HEK293 (cell line): ENCODE results near the gene URM1.
A peak's percentile ranks its signal among the peaks of the same experiment; 100 is the strongest.

Experiments used
- CTCF ChIA-PET: fragments of 350-600 bp; formaldehyde crosslinking; extraction: SDS; loops from one replicate; lab custom pipeline; 2021; ENCODE audit warnings: antibody characterized with exemption; lab: Yijun Ruan, JAX
- POLR2A ChIA-PET: fragments of 300-600 bp; formaldehyde crosslinking; extraction: SDS; loops from one replicate; lab custom pipeline; 2020; ENCODE audit warnings: antibody characterized with exemption, inconsistent platforms; lab: Yijun Ruan, JAX
- H3K27ac ChIP-seq: fragments of 200-500 bp; sonication (Bioruptor generic); 2 replicates; pipeline ENCODE4 v1.5.1; 2014; ENCODE audit warnings: low read depth, low read length, control low read depth, inconsistent platforms; ENCODE audit errors: extremely low read depth
- H3K36me3 ChIP-seq, 2 experiments: fragments of 200-500 bp in 1 of 2; sonication (Bioruptor generic) in 1 of 2; 1 replicate in 1 of 2; 2 replicates in 1 of 2; pipeline ENCODE4 v1.5.1; 2014 to 2017; ENCODE audit warnings: inconsistent platforms in 2 of 2, low read length in 2 of 2; ENCODE audit not compliant: control insufficient read depth in 2 of 2, insufficient read depth in 1 of 2
- H3K4me1 ChIP-seq: fragments of 200-500 bp; sonication (Bioruptor generic); 2 replicates; pipeline ENCODE4 v1.5.1; 2014; ENCODE audit warnings: mild to moderate bottlenecking, low read length, inconsistent platforms; ENCODE audit not compliant: control insufficient read depth, insufficient read depth
- H3K4me3 ChIP-seq: 2 replicates; pipeline ENCODE4 v1.5.1; 2011; ENCODE audit warnings: low read depth, mild to moderate bottlenecking, control low read depth, low read length, moderate library complexity
- H3K9me3 ChIP-seq: fragments of 200-500 bp; sonication (Bioruptor generic); 2 replicates; pipeline ENCODE4 v1.5.1; 2014; ENCODE audit warnings: low read depth, low read length, inconsistent platforms; ENCODE audit not compliant: control insufficient read depth, insufficient read depth
- GLI2 ChIP-seq: fragments of 450-650 bp; formaldehyde crosslinking; IDR thresholded peaks from 2 replicates; pipeline ENCODE4; 2017; ENCODE audit warnings: missing biosample characterization, missing genetic modification characterization, low read depth, borderline replicate concordance
- HOXD13 ChIP-seq: sonication (generic); formaldehyde crosslinking; IDR thresholded peaks from 2 replicates; pipeline ENCODE4 v1.8.0; 2022; ENCODE audit warnings: missing genetic modification reagents, borderline replicate concordance
- MEIS1 ChIP-seq: sonication (generic); formaldehyde crosslinking; IDR thresholded peaks from 2 replicates; pipeline ENCODE4 v1.8.1; 2022; ENCODE audit warnings: missing genetic modification reagents, mild to moderate bottlenecking, borderline replicate concordance
- PRDM1 ChIP-seq: fragments of 450-650 bp; formaldehyde crosslinking; IDR thresholded peaks from 2 replicates; pipeline ENCODE4; 2016; ENCODE audit warnings: missing biosample characterization, missing genetic modification characterization
- SETDB1 ChIP-seq: IDR thresholded peaks from one replicate; pipeline ENCODE4 v1.6.1; 2017; ENCODE audit warnings: mild to moderate bottlenecking, low read length, moderate library complexity, mixed read lengths; ENCODE audit not compliant: insufficient read length
- YY2 ChIP-seq: fragments of 450-650 bp; formaldehyde crosslinking; IDR thresholded peaks from 2 replicates; pipeline ENCODE4 v1.5.1; 2016; ENCODE audit warnings: missing biosample characterization, missing genetic modification characterization
- ZFP69B ChIP-seq: fragments of 450-650 bp; formaldehyde crosslinking; IDR thresholded peaks from 2 replicates; pipeline ENCODE4 v1.5.1; 2016; ENCODE audit warnings: missing biosample characterization, missing genetic modification characterization
- ZNF202 ChIP-seq: fragments of 450-650 bp; formaldehyde crosslinking; IDR thresholded peaks from 2 replicates; pipeline ENCODE4 v1.5.1; 2016; ENCODE audit warnings: missing biosample characterization, missing genetic modification characterization, borderline replicate concordance
- ZNF211 ChIP-seq: fragments of 450-650 bp; formaldehyde crosslinking; IDR thresholded peaks from 2 replicates; pipeline ENCODE4 v1.5.1; 2016; ENCODE audit warnings: low read depth, missing biosample characterization, missing genetic modification characterization
- ZNF221 ChIP-seq: fragments of 450-650 bp; formaldehyde crosslinking; IDR thresholded peaks from 2 replicates; pipeline ENCODE4 v1.5.1; 2017; ENCODE audit warnings: missing biosample characterization, missing genetic modification characterization, borderline replicate concordance
- ZNF341 ChIP-seq: fragments of 450-650 bp; formaldehyde crosslinking; IDR thresholded peaks from 2 replicates; pipeline ENCODE4; 2016; ENCODE audit warnings: low read depth, missing biosample characterization, missing genetic modification characterization
- ZNF48 ChIP-seq: fragments of 450-650 bp; formaldehyde crosslinking; IDR thresholded peaks from 2 replicates; pipeline ENCODE4 v1.5.1; 2016; ENCODE audit warnings: missing biosample characterization, missing genetic modification characterization
- ZNF600 ChIP-seq: fragments of 450-650 bp; formaldehyde crosslinking; IDR thresholded peaks from 2 replicates; pipeline ENCODE4 v1.5.1; 2016; ENCODE audit warnings: missing biosample characterization, missing genetic modification characterization
- ZNF621 ChIP-seq: fragments of 450-650 bp; formaldehyde crosslinking; IDR thresholded peaks from 2 replicates; pipeline ENCODE4 v1.5.1; 2017; ENCODE audit warnings: missing biosample characterization, missing genetic modification characterization
- ZNF776 ChIP-seq: fragments of 450-650 bp; formaldehyde crosslinking; IDR thresholded peaks from 2 replicates; pipeline ENCODE4 v1.5.0; 2017; ENCODE audit warnings: missing biosample characterization, missing genetic modification characterization, borderline replicate concordance
- ZSCAN30 ChIP-seq: fragments of 450-650 bp; IDR thresholded peaks from 2 replicates; pipeline ENCODE4 v1.5.1; 2018; ENCODE audit warnings: missing biosample characterization, mild to moderate bottlenecking, missing genetic modification characterization, moderate library complexity
- TF ChIP-seq, protein P1 (sequence below): fragments of 450-650 bp; formaldehyde crosslinking; IDR thresholded peaks from 2 replicates; pipeline ENCODE4 v1.5.1; 2017; ENCODE audit warnings: missing biosample characterization, missing genetic modification characterization
- TF ChIP-seq, protein P2 (sequence below): fragments of 450-650 bp; formaldehyde crosslinking; IDR thresholded peaks from 2 replicates; pipeline ENCODE4; 2016; ENCODE audit warnings: missing biosample characterization, missing genetic modification characterization
- TF ChIP-seq, protein P3 (sequence below): fragments of 450-650 bp; formaldehyde crosslinking; IDR thresholded peaks from 2 replicates; pipeline ENCODE4 v1.5.1; 2016; ENCODE audit warnings: missing biosample characterization, missing genetic modification characterization
- TF ChIP-seq, protein P4 (sequence below): fragments of 450-650 bp; IDR thresholded peaks from 2 replicates; pipeline ENCODE4 v1.5.1; 2018; ENCODE audit warnings: missing biosample characterization, missing genetic modification characterization

The URM1 gene

DNA sequence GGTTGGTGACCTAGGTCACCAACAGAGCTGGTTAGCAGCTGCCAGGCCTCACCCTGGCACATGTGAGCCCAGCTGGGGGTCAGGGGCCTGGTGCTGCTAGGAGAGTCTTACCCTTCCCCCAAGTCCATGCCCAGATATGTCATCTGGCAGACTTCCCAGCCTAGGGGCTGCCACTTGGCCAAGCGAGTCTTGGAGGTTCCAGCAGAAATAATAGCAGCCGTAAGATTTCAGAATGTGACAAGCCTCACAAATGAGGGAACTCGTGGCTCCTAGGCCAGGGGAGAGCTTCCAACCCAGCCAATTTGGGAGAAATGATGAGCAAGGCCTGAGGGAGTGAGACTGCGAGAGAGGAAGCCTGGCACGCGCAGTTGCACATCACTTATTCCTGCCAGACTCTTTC lies 11.1 kb downstream of the URM1 start (continued):
- TF ChIP-seq YY2 (tag by site-specific recombination) = no peak
- TF ChIP-seq, protein P1, sequence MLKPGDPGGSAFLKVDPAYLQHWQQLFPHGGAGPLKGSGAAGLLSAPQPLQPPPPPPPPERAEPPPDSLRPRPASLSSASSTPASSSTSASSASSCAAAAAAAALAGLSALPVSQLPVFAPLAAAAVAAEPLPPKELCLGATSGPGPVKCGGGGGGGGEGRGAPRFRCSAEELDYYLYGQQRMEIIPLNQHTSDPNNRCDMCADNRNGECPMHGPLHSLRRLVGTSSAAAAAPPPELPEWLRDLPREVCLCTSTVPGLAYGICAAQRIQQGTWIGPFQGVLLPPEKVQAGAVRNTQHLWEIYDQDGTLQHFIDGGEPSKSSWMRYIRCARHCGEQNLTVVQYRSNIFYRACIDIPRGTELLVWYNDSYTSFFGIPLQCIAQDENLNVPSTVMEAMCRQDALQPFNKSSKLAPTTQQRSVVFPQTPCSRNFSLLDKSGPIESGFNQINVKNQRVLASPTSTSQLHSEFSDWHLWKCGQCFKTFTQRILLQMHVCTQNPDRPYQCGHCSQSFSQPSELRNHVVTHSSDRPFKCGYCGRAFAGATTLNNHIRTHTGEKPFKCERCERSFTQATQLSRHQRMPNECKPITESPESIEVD (tag by site-specific recombination) = no peak

DNA sequence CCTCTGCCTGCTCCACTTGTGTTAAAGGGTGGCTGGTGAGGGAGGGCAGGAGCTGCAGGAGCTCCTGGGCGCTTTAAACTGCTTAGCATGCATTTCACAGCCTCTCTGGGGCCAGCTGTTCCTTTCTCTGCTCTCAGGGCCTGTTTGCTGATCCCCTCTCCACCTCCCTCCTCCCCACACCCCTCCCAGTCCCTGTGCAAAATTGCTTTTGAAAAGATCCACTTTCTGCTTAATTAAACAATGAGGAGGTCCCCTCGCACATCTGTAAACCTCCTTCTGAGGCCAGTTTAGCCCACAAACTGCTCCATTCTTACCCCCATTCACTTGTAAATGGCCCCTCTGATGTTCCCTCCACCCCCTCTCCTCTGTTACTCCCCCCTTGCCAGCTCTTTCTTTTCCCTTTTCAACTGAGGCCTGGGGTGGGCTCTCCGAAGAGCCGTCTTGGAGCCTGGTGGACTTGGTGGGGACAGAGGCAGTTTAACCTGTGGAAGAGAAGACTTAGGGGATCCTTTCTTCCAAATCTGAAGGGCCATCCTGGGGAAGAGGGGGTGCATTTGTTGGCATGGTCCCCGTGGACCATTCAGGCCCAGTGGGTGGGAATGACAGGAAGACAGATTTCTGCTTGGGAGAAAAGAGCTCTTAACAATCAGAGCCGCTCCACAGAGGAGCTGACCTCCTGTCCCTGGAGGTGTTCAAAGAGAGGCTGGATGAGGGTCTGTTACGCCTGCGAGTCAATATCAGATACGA lies 12.0 kb downstream of the URM1 start:
- CTCF ChIA-PET = interaction anchor here (1.0 to 2.2 kb wide), 3 partner anchors 21 to 37 kb away, joined by 3 to 10 read pairs (median 3); no protein-coding TSS in a partner anchor
- no peaks in the 10 kb centered on the region for H3K4me1 ChIP-seq

DNA sequence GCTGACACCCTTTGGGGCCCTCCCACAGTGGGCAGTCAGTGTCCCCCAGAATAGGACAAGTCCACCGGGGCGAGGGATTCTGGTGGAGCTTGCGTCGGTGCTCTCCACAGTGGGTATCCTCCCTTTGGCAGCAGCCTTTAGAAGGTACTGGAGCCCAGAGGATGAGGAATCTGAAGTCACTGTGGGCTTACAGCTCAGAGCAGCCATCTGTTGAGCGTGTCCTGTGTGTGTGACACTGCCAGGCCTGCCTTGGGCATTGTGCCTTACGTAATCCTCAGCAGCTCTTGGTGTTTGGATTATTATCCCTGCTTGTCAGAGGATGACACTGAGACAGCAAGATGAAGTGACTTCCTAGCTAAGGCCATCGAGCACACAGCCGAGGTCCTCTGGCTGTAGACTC lies 12.6 kb downstream of the URM1 start:
- Histone ChIP-seq H3K9me3 (no peaks in the 10 kb centered on the region), H3K4me1 (no peaks in the 10 kb centered on the region), H3K27ac (no peak overlapping the region), H3K36me3 (peaks cover 0 to 66% of the 10 kb centered on the region in 2 experiments; a peak in 2 of 3 replicates), H3K4me3 (no peak overlapping the region)
- CTCF ChIA-PET = interaction anchor here (1.1 to 2.2 kb wide), 3 partner anchors 23 to 36 kb away, joined by 3 to 10 read pairs (median 9); no protein-coding TSS in a partner anchor
- TF ChIP-seq SETDB1 = no peak
- TF ChIP-seq HOXD13 (CRISPR knock-in tag) = no peak
- no peak for TF ChIP-seq ZNF776 (tag by site-specific recombination)
- no peak for TF ChIP-seq PRDM1 (tag by site-specific recombination)
- TF ChIP-seq ZNF211 (tag by site-specific recombination) = no peak
- no peak for TF ChIP-seq ZFP69B
- TF ChIP-seq ZNF48 (tag by site-specific recombination) = no peak
- TF ChIP-seq ZNF221 (tag by site-specific recombination) = no peak
- no peak for TF ChIP-seq ZNF621 (tag by site-specific recombination)
- TF ChIP-seq, protein P2, sequence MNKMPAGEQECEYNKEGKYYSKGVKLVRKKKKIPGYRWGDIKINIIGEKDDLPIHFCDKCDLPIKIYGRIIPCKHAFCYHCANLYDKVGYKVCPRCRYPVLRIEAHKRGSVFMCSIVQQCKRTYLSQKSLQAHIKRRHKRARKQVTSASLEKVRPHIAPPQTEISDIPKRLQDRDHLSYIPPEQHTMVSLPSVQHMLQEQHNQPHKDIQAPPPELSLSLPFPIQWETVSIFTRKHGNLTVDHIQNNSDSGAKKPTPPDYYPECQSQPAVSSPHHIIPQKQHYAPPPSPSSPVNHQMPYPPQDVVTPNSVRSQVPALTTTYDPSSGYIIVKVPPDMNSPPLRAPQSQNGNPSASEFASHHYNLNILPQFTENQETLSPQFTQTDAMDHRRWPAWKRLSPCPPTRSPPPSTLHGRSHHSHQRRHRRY (tag by site-specific recombination) = no peak
- no peak for TF ChIP-seq MEIS1
- TF ChIP-seq, protein P3, sequence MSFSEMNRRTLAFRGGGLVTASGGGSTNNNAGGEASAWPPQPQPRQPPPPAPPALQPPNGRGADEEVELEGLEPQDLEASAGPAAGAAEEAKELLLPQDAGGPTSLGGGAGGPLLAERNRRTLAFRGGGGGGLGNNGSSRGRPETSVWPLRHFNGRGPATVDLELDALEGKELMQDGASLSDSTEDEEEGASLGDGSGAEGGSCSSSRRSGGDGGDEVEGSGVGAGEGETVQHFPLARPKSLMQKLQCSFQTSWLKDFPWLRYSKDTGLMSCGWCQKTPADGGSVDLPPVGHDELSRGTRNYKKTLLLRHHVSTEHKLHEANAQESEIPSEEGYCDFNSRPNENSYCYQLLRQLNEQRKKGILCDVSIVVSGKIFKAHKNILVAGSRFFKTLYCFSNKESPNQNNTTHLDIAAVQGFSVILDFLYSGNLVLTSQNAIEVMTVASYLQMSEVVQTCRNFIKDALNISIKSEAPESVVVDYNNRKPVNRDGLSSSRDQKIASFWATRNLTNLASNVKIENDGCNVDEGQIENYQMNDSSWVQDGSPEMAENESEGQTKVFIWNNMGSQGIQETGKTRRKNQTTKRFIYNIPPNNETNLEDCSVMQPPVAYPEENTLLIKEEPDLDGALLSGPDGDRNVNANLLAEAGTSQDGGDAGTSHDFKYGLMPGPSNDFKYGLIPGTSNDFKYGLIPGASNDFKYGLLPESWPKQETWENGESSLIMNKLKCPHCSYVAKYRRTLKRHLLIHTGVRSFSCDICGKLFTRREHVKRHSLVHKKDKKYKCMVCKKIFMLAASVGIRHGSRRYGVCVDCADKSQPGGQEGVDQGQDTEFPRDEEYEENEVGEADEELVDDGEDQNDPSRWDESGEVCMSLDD (tag by site-specific recombination) = no peak
- no peak for TF ChIP-seq ZNF600 (tag by site-specific recombination)
- TF ChIP-seq ZNF202 (tag by site-specific recombination) = no peak
- no peak for TF ChIP-seq ZSCAN30
- no peak for TF ChIP-seq GLI2
- POLR2A ChIA-PET = interaction anchor here (0.6 to 0.8 kb wide), 2 partner anchors 11 to 12 kb away, joined by 5 read pairs; partner anchors contain the start of gene URM1

More for the DNA sequence above, 12.0 kb downstream of the URM1 start:
- Histone ChIP-seq H3K4me3 (no peak overlapping the region), H3K36me3 (peaks cover 0 to 64% of the 10 kb centered on the region in 2 experiments; a peak in 2 of 3 replicates), H3K9me3 (no peaks in the 10 kb centered on the region), H3K27ac (no peak overlapping the region)
- TF ChIP-seq, protein P4, sequence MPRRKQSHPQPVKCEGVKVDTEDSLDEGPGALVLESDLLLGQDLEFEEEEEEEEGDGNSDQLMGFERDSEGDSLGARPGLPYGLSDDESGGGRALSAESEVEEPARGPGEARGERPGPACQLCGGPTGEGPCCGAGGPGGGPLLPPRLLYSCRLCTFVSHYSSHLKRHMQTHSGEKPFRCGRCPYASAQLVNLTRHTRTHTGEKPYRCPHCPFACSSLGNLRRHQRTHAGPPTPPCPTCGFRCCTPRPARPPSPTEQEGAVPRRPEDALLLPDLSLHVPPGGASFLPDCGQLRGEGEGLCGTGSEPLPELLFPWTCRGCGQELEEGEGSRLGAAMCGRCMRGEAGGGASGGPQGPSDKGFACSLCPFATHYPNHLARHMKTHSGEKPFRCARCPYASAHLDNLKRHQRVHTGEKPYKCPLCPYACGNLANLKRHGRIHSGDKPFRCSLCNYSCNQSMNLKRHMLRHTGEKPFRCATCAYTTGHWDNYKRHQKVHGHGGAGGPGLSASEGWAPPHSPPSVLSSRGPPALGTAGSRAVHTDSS (tag by site-specific recombination) = no peak
- TF ChIP-seq ZNF341 (tag by site-specific recombination) = peak; percentile 35
- POLR2A ChIA-PET = interaction anchor here (0.8 kb wide), 1 partner anchor 12 kb away, joined by 5 read pairs; the partner anchor contains the start of gene URM1
